KOPT-K1 (cell line): ENCODE measurements around the gene IGDCC3.

Experiments used
- H3K27ac ChIP-seq: fragments of 200-600 bp; sonication (generic); 2 replicates; pipeline ENCODE4 v1.5.1; 2016; ENCODE audit warnings: antibody characterized with exemption, mild to moderate bottlenecking, low read depth, low read length; ENCODE audit not compliant: poor library complexity, severe bottlenecking
- H3K36me3 ChIP-seq: fragments of 200-600 bp; sonication (generic); 2 replicates; pipeline ENCODE4 v1.5.1; 2017; ENCODE audit warnings: antibody characterized with exemption, mild to moderate bottlenecking, low read length, moderate library complexity; ENCODE audit not compliant: insufficient read depth
- H3K9me3 ChIP-seq: fragments of 200-600 bp; sonication (generic); 2 replicates; pipeline ENCODE4 v1.5.1; 2017; ENCODE audit warnings: antibody characterized with exemption, low read length, mild to moderate bottlenecking; ENCODE audit not compliant: insufficient read depth, poor library complexity, severe bottlenecking

IGDCC3 gene

DNA sequence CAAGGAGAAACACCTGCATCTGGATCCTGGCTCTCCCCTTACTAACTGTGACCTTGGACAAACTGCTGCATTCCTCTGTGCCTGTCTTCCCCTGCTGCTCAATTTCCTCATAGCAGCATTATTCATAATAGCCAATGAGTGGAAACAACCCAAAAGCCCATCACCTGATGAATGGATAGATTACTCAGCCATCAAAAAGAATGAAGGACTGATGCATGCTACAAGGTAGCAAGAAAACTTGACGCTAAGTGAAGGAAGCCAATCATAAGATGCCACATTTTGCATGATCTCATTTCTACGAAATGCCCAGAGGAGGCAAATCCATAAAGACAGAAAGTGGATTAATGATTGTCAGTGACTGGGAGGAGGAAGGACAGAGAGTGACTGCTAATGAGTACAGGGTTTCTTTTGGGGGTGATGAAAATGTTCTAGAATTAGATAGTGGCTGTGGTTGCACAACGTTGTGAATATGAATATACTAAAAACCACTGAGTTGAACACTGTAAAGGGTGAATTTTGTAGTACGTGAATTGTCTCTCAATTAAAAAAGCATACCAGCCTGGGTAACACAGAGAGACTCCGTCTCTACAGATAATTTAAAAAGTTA is 33.8 kb upstream of the IGDCC3 start:
- H3K9me3 ChIP-seq: no peaks in the 10 kb centered on the region
- no peaks in the 10 kb centered on the region for H3K36me3 ChIP-seq
- no peak overlapping the region for H3K27ac ChIP-seq

DNA sequence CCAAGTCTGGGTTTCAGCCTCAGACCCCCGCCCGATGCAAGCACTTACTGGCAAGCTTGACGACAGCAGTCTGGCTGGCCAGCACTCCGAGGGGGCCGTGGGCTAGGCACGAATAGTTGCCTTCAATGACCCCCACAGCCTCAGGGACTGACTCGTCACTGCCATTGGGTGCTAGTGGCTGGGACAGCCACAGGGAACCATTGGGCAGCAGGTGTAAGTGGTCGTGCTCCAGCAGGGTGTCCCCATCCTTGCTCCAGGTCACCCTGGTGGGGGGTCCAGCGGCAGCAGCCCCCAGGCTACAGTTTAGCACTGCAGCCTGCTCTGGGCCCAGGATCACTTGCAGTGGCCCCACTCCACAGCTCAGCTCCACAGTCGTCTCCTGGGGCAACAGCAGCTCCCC is 33.2 kb upstream of the IGDCC3 start:
- no peaks in the 10 kb centered on the region for H3K36me3 ChIP-seq
- H3K9me3 ChIP-seq: no peaks in the 10 kb centered on the region
- no peak overlapping the region for H3K27ac ChIP-seq

DNA sequence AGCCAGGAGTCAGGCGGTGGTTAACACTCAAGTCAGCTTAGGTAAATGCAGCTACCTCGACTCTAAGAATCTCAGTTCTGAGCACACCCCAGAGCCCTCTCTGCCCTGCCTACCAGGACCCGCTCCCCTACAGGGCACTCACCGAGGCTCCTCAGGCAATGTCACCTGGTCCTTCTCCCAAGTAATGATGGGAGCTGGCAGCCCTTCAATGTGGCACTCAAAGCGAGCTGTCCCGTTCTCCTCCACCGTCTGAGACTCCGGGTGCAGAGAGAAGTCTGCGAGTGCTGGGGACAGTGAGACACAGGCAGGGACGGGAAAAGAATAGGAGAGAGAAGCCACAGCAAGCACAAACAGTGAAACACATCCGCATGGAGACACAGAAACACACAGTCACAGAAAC is 32.2 kb upstream of the IGDCC3 start:
- no peaks in the 10 kb centered on the region for H3K9me3 ChIP-seq
- no peak overlapping the region for H3K27ac ChIP-seq
- no peaks in the 10 kb centered on the region for H3K36me3 ChIP-seq

DNA sequence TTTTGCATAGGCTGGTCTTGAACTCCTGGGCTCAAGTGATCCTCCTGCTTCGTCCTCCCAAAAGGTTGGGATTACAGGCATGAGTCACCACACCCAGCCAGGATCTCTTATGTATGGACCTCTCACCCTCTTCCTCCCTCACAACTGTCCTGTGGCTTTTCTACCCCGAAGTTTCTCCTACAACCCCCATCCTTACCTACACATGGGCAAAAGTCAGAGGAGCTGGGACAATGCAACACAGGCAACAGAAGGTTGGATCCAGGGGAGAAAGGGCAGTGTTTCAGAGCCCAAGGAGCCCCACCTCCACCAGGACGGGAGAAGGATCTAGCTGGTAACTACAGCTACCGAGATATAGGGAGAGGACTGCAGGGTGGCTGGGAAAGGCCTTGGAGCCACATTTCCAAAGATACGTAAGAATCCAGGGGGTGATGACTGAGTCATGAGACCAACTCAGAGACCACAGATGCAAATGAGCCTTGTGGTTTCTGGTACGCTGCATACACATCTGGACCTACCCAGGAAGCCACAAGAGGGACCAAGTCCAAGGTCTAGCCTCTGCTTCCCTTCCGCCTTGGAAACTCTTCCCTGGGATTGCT is 31.3 kb upstream of the IGDCC3 start:
- Histone ChIP-seq H3K36me3 (no peaks in the 10 kb centered on the region), H3K9me3 (no peaks in the 10 kb centered on the region), H3K27ac (no peak overlapping the region)

DNA sequence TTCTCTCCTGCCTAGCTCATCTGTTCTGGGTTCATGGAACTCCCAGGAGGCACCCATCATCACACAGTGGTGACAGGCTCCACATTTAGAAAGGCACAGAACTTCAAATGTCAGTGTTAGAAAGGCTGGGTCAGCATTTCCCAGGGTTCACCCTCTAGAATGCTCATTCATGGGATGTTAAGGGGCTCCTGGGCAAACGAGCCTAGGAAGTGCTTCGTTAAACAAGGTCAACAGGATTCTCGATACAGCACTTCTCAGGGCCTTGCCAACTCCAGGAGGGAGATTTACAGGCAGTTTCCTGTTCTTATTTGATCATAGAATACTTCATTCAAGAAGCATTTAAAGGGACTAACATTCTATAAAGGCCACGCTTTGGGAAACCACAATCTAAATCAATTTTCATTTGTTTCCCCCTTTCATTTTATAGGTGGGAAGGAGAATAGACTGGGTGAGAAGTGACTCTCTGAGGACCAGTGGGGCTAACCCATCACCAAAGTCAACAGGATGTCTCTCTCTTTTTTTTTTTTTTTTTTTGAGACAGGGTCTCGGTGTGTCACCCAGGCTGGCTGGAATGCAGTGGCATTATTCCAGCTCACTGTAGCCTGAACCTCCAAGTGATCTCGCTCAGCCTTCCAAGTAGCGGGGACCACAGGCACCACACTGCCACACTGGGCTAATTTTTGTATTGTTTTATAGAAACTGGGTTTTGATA is 30.7 kb upstream of the IGDCC3 start:
- Histone ChIP-seq H3K9me3 (no peaks in the 10 kb centered on the region), H3K27ac (no peak overlapping the region)

DNA sequence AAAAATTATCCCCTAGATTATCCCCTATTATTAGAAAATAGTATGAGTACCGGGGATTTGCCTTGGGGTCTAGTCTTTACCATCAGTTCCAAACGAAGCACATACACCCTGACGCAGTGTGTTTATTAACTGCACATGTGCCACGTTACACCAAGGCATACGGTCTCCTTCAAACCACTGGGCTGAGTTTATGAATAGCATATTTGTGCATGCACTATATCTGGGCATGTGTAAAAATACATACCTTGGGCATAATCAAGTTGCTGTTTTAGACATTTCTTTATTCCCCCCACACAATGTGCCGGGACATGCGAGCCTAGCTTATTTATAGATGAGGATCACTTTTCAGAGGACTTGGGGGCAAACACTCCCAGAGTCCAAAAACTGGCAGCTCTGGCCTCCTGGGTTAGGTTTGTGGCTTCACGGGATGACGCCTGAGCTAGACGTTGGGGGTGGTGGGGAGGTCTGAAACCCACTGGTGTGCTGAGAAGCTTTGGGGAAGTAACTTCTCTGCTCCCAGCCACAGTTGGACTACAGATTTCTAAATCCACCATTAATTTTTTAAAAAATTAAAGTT is 28.7 kb upstream of the IGDCC3 start:
- H3K27ac ChIP-seq: no peak overlapping the region
- H3K9me3 ChIP-seq: no peaks in the 10 kb centered on the region

More for the DNA sequence above, 30.7 kb upstream of the IGDCC3 start:
- H3K36me3 ChIP-seq: no peaks in the 10 kb centered on the region

DNA sequence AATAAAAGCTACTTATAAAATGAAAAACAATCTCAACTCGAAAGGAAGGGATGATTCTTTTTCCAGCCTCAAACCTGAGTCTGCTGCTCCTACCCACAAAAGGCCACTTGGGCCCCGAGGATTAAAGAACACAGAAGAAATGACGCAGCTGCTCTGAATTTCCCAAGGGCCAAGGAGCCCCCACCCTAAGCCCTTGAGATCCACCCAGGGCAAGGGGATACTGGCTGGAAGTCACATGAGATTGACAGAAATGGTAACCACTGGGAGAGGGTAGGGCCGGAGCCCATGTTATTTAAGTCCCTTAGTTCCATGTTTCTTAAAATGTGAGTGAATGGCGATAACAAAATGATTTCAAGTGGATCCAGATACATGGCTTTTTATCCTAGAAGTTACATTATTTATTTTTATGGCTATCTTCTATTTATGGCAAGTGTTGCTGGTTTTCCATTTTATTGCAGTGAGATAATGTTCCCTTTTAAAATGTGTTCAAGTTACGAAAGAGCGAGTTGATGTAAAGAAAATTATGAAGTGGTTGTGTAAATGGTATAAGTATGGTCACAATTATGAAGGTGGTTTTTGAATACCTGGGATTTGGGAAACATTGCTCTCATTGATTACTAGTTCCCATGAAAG is 28.1 kb upstream of the IGDCC3 start:
- H3K9me3 ChIP-seq: no peaks in the 10 kb centered on the region
- H3K27ac ChIP-seq: no peak overlapping the region
- H3K36me3 ChIP-seq: no peaks in the 10 kb centered on the region

More for the DNA sequence above, 28.7 kb upstream of the IGDCC3 start:
- no peaks in the 10 kb centered on the region for H3K36me3 ChIP-seq

DNA sequence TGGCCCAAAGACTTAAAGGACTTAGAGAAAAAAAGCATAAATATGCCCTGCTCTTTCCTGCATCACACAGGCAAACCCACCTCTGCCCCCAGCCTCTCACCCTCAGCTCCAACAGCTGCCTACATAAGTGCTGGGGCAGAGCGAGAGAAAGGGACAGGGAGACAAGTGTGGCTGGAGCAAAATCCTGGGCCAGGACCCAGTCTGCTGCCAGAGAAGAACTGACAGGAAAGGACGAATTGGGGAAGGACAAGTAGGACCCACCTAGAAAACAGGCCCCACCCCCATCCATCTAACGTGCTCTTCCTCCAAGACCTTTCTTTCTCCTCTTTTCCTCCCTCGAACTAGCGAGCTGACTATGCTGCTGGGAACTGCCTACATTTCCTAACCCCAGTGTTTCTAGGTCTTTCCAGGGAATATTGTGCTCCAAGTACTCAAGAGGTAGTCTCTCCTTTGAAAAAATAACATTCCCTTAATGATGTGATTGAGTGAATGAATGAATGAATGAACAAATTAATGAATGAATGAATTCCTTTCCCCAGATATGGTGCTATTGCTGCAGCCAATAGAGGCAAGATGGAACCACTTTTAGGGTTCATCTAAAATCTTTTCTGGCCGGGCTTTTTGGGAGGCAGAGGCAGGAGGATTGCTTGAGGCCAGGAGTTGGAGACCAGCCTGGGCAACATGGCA is 26.5 kb upstream of the IGDCC3 start:
- Histone ChIP-seq H3K27ac (no peak overlapping the region), H3K9me3 (no peaks in the 10 kb centered on the region), H3K36me3 (no peaks in the 10 kb centered on the region)

DNA sequence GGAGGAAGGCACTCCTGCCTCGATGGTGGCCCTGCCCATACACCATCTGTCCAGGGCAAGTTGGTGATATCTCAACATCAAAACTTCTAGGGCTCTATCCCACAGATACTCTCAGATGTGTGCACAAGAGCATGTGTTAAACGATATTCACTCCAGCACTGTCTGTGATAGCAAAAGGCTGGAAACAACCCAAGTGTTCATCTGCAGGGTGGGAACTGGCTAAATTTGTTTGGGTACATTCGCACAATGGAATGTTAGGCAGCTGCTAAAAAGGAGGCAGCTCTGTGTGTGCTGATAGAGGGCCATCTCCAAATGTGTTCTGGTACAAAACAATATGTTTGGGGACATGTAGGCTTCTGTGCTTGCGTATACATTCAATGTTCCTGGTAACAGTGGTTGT is 25.2 kb upstream of the IGDCC3 start:
- H3K9me3 ChIP-seq: no peaks in the 10 kb centered on the region
- H3K36me3 ChIP-seq: no peaks in the 10 kb centered on the region
- H3K27ac ChIP-seq: no peak overlapping the region

DNA sequence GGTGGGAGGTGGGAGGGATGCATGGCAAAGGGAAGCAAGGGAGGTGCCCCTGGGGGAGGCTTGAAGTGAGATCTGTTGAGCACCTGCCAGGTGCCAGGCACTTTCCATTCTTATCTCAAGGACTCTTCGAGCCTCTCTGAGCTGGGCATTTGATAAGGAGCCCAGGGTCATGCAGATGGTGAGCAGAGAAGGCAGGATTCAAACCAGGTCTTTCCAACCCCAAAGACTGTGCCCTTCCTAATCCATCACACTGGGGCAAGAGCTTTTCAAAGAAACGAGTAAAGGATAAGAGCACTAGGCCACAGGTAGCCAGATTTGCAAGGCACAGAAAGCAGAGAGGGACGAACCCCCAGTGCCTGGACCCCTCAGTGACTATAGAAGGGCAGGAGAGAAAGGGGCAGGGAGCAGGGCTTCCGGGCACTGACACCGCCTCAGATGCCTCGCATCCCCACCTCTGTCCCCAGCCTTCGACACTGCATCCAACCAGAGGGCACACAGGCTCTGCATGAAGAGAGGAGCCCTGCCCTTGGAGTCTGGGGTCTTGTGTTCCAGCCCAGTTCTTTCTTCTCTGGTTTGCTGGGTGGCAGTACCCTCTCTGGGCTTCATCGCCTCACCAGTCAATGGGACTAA is 23.9 kb upstream of the IGDCC3 start:
- no peaks in the 10 kb centered on the region for H3K9me3 ChIP-seq
- no peak overlapping the region for H3K27ac ChIP-seq
- no peaks in the 10 kb centered on the region for H3K36me3 ChIP-seq

DNA sequence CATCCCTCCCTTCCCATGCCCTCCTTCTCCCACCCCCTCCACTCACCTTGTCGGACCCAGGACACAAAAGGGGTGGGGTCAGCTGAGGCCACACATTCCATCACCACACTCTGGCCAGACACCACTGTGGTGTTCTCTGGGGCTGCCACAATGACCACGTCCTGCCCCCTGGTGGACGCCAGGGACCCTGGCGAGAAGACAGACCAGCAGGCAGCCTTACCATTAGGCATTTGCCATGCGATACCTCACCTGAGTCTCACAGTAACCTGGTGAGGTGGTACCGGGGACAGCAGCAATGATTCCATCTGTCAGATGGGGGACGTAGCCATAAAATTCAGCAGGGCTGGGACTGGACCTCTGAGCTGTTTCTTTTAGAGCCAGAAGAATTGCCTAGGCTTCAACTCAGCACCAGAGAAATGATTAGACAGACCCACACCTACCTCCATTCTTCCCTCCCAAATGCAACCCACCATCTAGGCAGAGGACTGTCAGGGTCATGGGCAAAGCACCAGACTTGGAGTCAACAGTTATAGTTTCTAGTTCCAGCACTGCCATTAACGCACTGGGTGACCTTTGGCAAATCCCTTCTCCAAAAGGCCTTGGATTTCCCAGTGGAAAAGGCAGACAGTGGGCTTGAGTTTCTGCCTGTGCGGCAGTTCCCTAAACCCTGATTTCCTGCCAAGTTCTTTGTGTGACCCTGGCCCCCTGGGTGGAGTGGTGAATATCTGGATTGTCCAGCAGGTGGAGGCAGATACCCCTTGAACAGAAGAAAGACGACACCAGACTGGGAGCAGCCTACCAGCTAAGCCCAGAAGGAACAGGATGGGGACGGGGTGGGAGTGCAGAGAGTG is 23.2 kb upstream of the IGDCC3 start:
- Histone ChIP-seq H3K36me3 (no peaks in the 10 kb centered on the region), H3K9me3 (no peaks in the 10 kb centered on the region), H3K27ac (no peak overlapping the region)

DNA sequence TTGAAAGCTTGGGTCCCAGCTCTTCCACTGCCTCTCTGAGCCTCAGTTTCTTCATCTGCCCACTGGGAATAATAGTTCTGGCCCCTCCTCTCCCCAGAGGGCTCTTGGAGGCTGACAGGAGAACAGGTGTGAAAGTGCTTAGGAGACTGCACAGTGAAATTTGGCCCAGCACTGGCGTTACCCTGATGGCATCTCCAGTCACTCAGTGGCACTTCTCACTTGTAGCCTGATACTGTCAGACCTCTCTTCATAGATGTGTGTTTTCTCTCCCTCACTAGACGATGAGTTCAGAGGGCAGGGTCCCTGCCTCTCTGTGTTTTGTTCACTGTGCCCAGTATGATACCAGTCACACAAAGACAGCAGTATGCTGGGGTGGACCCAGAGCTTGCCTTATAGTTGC is 22.2 kb upstream of the IGDCC3 start:
- H3K27ac ChIP-seq: no peak overlapping the region
- H3K9me3 ChIP-seq: no peaks in the 10 kb centered on the region
- no peaks in the 10 kb centered on the region for H3K36me3 ChIP-seq

DNA sequence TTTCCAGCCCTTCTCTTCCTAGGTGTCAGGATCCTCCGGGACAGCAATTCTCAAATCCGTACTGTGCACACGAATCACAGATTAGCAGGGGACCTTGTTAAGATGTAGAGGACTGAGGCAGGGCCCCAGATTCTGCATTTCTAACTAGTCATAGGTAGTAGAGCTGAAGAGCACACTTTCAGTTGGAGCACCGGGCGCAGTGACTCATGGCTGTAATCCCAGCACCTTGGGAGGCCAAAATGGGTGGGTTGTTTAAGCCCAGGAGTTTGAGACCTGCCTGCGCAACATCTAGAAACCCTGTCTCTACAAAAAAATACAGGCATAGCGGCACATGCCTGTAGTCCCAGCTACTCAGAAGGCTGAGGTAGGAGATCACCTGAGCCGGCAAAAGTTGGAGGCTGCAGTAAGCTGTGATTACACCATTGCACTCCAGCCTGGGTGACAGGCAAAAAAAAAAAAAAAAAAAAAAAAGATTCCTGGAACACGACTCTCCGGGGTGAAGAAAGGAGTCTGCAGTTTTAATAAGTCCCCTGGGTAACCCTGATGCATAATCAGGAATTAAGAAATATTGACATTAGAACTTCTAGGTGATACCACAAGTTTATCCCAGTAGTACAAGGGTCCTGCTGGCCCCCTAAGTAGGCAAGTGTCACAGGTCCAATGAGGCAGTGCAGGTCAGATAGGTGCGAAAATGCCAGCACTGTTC is 21.4 kb upstream of the IGDCC3 start:
- H3K36me3 ChIP-seq: no peaks in the 10 kb centered on the region
- no peak overlapping the region for H3K27ac ChIP-seq
- H3K9me3 ChIP-seq: no peaks in the 10 kb centered on the region
